ENCODE data around the gene TSEN2.

The TSEN2 gene

DNA sequence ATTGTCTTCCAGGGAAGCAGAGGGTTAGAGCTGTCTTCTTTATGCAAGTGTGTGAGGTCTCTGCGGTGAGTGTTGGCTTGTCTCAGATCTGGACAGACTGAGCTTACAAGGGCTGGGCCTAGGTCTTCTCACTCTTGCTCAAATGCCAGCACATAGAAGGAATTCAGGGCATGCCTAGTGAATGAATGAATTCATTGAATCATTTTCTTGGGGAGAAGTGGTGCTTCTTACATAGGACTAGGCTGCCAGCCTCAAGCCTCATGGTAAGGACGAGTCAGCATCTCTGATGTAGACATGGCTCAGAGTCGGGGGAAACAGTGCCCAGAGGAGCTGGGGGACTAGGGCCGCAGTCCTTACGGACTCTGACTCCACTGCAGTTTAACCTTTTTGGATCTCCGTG, 89.9 kb downstream of the TSEN2 start:
- H3K9ac ChIP-seq (ENCODE audit: low read length in 5 of 5): peak overlapping the region in 1 of 5 donors; percentile 7
- H3K4me1 ChIP-seq (ENCODE audit: control insufficient read depth in 5 of 5, insufficient read depth in 5 of 5, low read length in 5 of 5): peaks cover 3 to 16% (median 12%) of the 10 kb centered on the region in 5 donors
- H3K36me3 ChIP-seq (ENCODE audit: control insufficient read depth in 5 of 5, insufficient read depth in 5 of 5, low read length in 5 of 5): peaks cover 25 to 96% (median 76%) of the 10 kb centered on the region in 5 donors
- H3K4me3 ChIP-seq (ENCODE audit: low read depth in 1 of 5, low read length in 5 of 5): no peak overlapping the region
- no peak overlapping the region for H3K27ac ChIP-seq (ENCODE audit: low read depth, low read length)
- H3K9me3 ChIP-seq (ENCODE audit: control insufficient read depth in 5 of 5, low read length in 5 of 5): no peaks in the 10 kb centered on the region
- no peaks in the 10 kb centered on the region for H3K27me3 ChIP-seq (ENCODE audit: control insufficient read depth in 5 of 5, insufficient read depth in 4 of 5, low read length in 5 of 5)

DNA sequence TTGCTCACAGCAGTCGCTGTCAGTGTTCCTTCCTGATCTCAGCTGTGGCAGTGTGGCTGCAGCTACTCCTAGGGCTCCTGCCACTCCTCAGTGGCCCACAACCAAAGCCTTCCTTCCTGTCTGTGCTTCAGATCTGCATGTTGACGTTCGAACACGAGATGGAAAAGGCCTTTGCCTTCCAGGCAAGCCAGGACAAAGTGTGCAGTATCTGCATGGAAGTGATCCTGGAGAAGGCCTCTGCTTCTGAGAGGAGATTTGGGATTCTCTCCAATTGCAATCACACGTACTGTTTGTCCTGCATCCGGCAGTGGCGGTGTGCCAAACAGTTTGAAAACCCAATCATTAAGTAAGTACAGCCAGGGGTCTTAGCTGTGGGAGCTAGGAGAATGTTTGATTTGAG, 90.4 kb downstream of the TSEN2 start:
- peaks cover 3 to 20% (median 15%) of the 10 kb centered on the region in 5 donors for H3K4me1 ChIP-seq (ENCODE audit: control insufficient read depth in 5 of 5, insufficient read depth in 5 of 5, low read length in 5 of 5)
- no peaks in the 10 kb centered on the region for H3K9me3 ChIP-seq (ENCODE audit: control insufficient read depth in 5 of 5, low read length in 5 of 5)
- peak overlapping the region in 1 of 5 donors; percentile 7 for H3K9ac ChIP-seq (ENCODE audit: low read length in 5 of 5)
- peaks cover 25 to 96% (median 76%) of the 10 kb centered on the region in 5 donors for H3K36me3 ChIP-seq (ENCODE audit: control insufficient read depth in 5 of 5, insufficient read depth in 5 of 5, low read length in 5 of 5)
- no peaks in the 10 kb centered on the region for H3K27me3 ChIP-seq (ENCODE audit: control insufficient read depth in 5 of 5, insufficient read depth in 4 of 5, low read length in 5 of 5)
- no peak overlapping the region for H3K4me3 ChIP-seq (ENCODE audit: low read depth in 1 of 5, low read length in 5 of 5)
- H3K27ac ChIP-seq (ENCODE audit: low read depth, low read length): no peak overlapping the region

DNA sequence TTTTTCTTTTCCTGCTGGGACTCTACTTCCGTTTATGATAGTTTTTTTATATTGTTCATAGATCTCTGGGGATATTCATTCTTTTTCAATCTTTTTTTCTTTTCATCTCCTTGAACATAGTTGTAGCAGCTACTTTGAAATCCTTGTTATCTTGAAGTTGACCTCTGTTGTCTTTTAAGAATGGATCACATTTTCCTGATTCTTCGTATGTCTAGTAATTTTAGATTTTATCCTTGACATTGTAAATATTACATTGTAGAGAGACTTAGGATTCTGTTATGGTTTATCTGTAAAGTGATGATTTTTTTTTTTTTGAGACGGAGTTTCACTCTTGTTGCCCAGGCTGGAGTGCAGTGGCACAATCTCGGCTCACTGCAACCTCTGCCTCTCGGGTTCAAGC, 93.1 kb downstream of the TSEN2 start:
- Histone ChIP-seq H3K4me1 (ENCODE audit: control insufficient read depth in 5 of 5, insufficient read depth in 5 of 5, low read length in 5 of 5) (peaks cover 3 to 22% (median 16%) of the 10 kb centered on the region in 5 donors), H3K4me3 (ENCODE audit: low read depth in 1 of 5, low read length in 5 of 5) (no peak overlapping the region), H3K36me3 (ENCODE audit: control insufficient read depth in 5 of 5, insufficient read depth in 5 of 5, low read length in 5 of 5) (peaks cover 19 to 93% (median 74%) of the 10 kb centered on the region in 5 donors), H3K27ac (ENCODE audit: low read depth, low read length) (no peak overlapping the region), H3K27me3 (ENCODE audit: control insufficient read depth in 5 of 5, insufficient read depth in 4 of 5, low read length in 5 of 5) (no peaks in the 10 kb centered on the region), H3K9ac (ENCODE audit: low read length in 5 of 5) (no peak overlapping the region), H3K9me3 (ENCODE audit: control insufficient read depth in 5 of 5, low read length in 5 of 5) (no peaks in the 10 kb centered on the region)

DNA sequence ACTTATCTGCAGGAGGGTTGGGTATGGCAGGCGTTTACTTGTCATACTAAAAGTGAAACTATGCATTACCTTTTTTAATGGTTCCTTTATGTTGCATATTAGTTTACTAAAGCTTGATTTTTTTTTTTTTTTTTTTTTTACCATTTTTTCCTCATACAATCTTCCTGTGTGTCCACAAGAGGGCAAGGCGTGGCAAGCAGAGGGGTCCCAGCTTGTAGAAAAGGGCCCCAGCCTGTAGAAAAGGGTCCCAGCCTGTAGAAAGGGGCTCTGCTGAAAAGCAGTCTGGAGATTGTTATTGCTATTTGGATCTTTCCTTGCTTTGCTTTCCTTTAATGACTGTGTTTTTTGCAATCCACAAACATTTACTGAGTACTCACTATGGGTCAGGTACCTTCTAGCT, 94.5 kb downstream of the TSEN2 start:
- peaks cover 24 to 94% (median 76%) of the 10 kb centered on the region in 5 donors for H3K36me3 ChIP-seq (ENCODE audit: control insufficient read depth in 5 of 5, insufficient read depth in 5 of 5, low read length in 5 of 5)

DNA sequence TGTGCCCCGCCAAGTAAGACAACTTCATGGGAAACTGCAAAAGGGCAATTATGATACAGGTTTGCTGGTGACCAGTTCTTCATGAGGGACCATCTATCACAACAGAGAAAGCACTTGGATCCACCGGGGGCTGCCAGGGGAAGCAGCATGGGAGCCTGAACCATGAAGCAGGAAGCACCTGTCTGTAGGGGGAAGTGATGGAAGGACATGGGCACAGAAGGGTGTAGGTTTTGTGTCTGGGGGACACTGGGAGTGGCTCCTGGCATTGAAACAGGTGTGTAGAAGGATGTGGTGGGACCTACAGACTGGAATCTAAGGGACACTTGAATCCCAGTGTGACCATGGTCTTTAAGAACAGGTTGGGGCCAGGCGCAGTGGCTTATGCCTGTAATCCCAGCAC, 95.2 kb downstream of the TSEN2 start:
- Histone ChIP-seq H3K9me3 (ENCODE audit: control insufficient read depth in 5 of 5, low read length in 5 of 5) (no peaks in the 10 kb centered on the region), H3K27ac (ENCODE audit: low read depth, low read length) (no peak overlapping the region), H3K27me3 (ENCODE audit: control insufficient read depth in 5 of 5, insufficient read depth in 4 of 5, low read length in 5 of 5) (no peaks in the 10 kb centered on the region), H3K36me3 (ENCODE audit: control insufficient read depth in 5 of 5, insufficient read depth in 5 of 5, low read length in 5 of 5) (peaks cover 24 to 94% (median 76%) of the 10 kb centered on the region in 5 donors), H3K9ac (ENCODE audit: low read length in 5 of 5) (peak overlapping the region in 2 of 5 donors; percentile 16 to 44), H3K4me3 (ENCODE audit: low read depth in 1 of 5, low read length in 5 of 5) (no peak overlapping the region), H3K4me1 (ENCODE audit: control insufficient read depth in 5 of 5, insufficient read depth in 5 of 5, low read length in 5 of 5) (peaks cover 1 to 16% (median 12%) of the 10 kb centered on the region in 5 donors)

More for the DNA sequence above, 94.5 kb downstream of the TSEN2 start:
- Histone ChIP-seq H3K27me3 (ENCODE audit: control insufficient read depth in 5 of 5, insufficient read depth in 4 of 5, low read length in 5 of 5) (no peaks in the 10 kb centered on the region), H3K9ac (ENCODE audit: low read length in 5 of 5) (no peak overlapping the region), H3K4me3 (ENCODE audit: low read depth in 1 of 5, low read length in 5 of 5) (no peak overlapping the region), H3K9me3 (ENCODE audit: control insufficient read depth in 5 of 5, low read length in 5 of 5) (no peaks in the 10 kb centered on the region), H3K4me1 (ENCODE audit: control insufficient read depth in 5 of 5, insufficient read depth in 5 of 5, low read length in 5 of 5) (peaks cover 3 to 21% (median 16%) of the 10 kb centered on the region in 5 donors), H3K27ac (ENCODE audit: low read depth, low read length) (no peak overlapping the region)

DNA sequence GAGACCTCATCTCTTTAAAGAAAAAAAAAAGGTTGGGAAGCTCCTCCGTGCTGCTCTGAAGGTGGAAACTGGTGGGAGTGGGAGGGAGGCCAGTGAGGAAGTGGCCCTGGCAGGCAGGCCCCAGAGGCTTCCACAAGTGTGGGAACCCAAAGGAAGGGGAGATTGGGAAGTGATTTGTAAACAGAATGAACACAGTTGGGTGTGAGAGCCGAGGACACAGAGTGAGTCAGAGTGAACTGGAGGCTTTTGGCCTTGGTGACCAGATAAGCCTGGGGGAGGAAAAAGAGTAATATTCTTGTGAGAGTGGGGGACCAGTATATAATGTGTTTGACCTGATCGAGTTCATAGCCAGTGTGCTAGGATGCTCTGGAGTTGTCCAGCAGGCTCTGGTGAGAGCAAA, 95.6 kb downstream of the TSEN2 start:
- Histone ChIP-seq H3K9me3 (ENCODE audit: control insufficient read depth in 5 of 5, low read length in 5 of 5) (no peaks in the 10 kb centered on the region), H3K36me3 (ENCODE audit: control insufficient read depth in 5 of 5, insufficient read depth in 5 of 5, low read length in 5 of 5) (peaks cover 26 to 94% (median 76%) of the 10 kb centered on the region in 5 donors), H3K9ac (ENCODE audit: low read length in 5 of 5) (peak overlapping the region in 2 of 5 donors; percentile 16 to 44), H3K4me1 (ENCODE audit: control insufficient read depth in 5 of 5, insufficient read depth in 5 of 5, low read length in 5 of 5) (peaks cover 0 to 16% (median 10%) of the 10 kb centered on the region in 5 donors), H3K27ac (ENCODE audit: low read depth, low read length) (no peak overlapping the region), H3K27me3 (ENCODE audit: control insufficient read depth in 5 of 5, insufficient read depth in 4 of 5, low read length in 5 of 5) (no peaks in the 10 kb centered on the region), H3K4me3 (ENCODE audit: low read depth in 1 of 5, low read length in 5 of 5) (no peak overlapping the region)

DNA sequence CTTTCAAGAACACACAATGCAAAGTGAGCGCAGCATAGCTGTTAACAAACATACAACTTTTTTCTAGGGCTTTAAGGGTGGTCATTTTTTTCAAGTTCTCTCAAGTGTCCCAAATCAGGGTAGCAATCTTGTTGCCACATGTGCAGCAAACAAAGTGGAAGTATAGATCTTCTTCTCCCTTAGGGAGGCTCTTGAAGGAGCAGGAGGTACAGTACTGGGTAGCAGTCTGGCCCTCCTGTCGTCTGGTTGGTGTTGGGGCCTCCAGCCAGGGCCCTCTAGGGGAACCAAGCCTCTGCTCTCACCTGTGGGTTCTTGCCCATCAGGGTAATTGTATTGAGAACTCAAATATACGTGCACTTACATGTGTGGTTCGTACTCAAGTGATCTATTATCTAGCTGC, 98.5 kb downstream of the TSEN2 start:
- no peaks in the 10 kb centered on the region for H3K9me3 ChIP-seq (ENCODE audit: control insufficient read depth in 5 of 5, low read length in 5 of 5)
- H3K4me3 ChIP-seq (ENCODE audit: low read depth in 1 of 5, low read length in 5 of 5): no peak overlapping the region
- H3K27me3 ChIP-seq (ENCODE audit: control insufficient read depth in 5 of 5, insufficient read depth in 4 of 5, low read length in 5 of 5): no peaks in the 10 kb centered on the region
- H3K4me1 ChIP-seq (ENCODE audit: control insufficient read depth in 5 of 5, insufficient read depth in 5 of 5, low read length in 5 of 5): peaks cover 0 to 5% (median 4%) of the 10 kb centered on the region in 5 donors
- no peak overlapping the region for H3K27ac ChIP-seq (ENCODE audit: low read depth, low read length)
- H3K9ac ChIP-seq (ENCODE audit: low read length in 5 of 5): no peak overlapping the region
- H3K36me3 ChIP-seq (ENCODE audit: control insufficient read depth in 5 of 5, insufficient read depth in 5 of 5, low read length in 5 of 5): peaks cover 18 to 93% (median 77%) of the 10 kb centered on the region in 5 donors
